Lung (tissue), 12 donors: ENCODE results near the gene SCYGR7. TPM values are rescaled to one million over a fixed set of nuclear protein-coding genes. Genes with fewer than 3 reads are reported as not detected.

Experiments used
- ATAC-seq: fragments of 200-7000 bp; cut with Tn5 transposase; one replicate; pipeline ENCODE4 v1.9.1; 2020; ENCODE audit warnings: moderate number of reproducible peaks; ENCODE audit not compliant: insufficient read depth, low FRiP score
- DNase-seq, 3 donors: peaks; one replicate each; pipeline ENCODE4 v3.0.0-alpha.2; 2013 to 2017
- H3K27ac ChIP-seq, 2 donors: one replicate each; pipeline ENCODE4 v1.5.1; 2013; ENCODE audit warnings: mild to moderate bottlenecking in 2 of 2, moderate library complexity in 2 of 2, control low read depth in 1 of 2, inconsistent platforms in 1 of 2, low read depth in 1 of 2, low read length in 1 of 2
- H3K27me3 ChIP-seq, 3 donors: one replicate each; pipeline ENCODE4 v1.5.1; 2013; ENCODE audit warnings: low read length in 2 of 3; ENCODE audit not compliant: control insufficient read depth in 3 of 3, insufficient read depth in 3 of 3
- H3K36me3 ChIP-seq, 4 donors: one replicate each; pipeline ENCODE4 v1.5.1; 2013; ENCODE audit warnings: low read length in 4 of 4, mild to moderate bottlenecking in 1 of 4, moderate library complexity in 1 of 4; ENCODE audit not compliant: control insufficient read depth in 4 of 4, insufficient read depth in 4 of 4
- H3K4me1 ChIP-seq, 5 donors: one replicate each; pipeline ENCODE4 v1.5.1; 2013; ENCODE audit warnings: low read length in 5 of 5, mild to moderate bottlenecking in 2 of 5, moderate library complexity in 1 of 5; ENCODE audit not compliant: control insufficient read depth in 5 of 5, insufficient read depth in 5 of 5
- H3K4me3 ChIP-seq: one replicate; pipeline ENCODE4 v1.5.1; 2013; ENCODE audit warnings: mild to moderate bottlenecking, control low read depth, moderate library complexity
- H3K9ac ChIP-seq, 2 donors: one replicate each; pipeline ENCODE4 v1.5.1; 2013; ENCODE audit warnings: low read length in 2 of 2, control low read depth in 1 of 2; ENCODE audit not compliant: insufficient read depth in 1 of 2
- H3K9me3 ChIP-seq, 4 donors: one replicate each; pipeline ENCODE4 v1.5.1; 2013; ENCODE audit warnings: low read length in 3 of 4, mild to moderate bottlenecking in 1 of 4, moderate library complexity in 1 of 4; ENCODE audit not compliant: control insufficient read depth in 4 of 4, insufficient read depth in 3 of 4
- CTCF ChIP-seq: IDR thresholded peaks from 2 replicates; pipeline ENCODE4 v1.5.1; 2012; ENCODE audit warnings: mild to moderate bottlenecking; ENCODE audit errors: control extremely low read depth, extremely low read depth
- WGBS, 2 donors: extraction: QIAGEN DNeasy Blood & Tissue Kit; methylation state at CpG; one replicate each; pipeline ENCODE4 v1.1.7; 2013; 5-methylcytosine and 5-hydroxymethylcytosine counted together
- polyA plus RNA-seq, 2 donors: library from polyadenylated mRNA; stranded (reverse); fragments of 200-250 nt; gene quantifications; one replicate each; pipeline ENCODE4 v1.2.1, GENCODE V29; 2013
- total RNA-seq, 2 donors: library from RNA; depleted of rRNA in 1 of 2; stranded (reverse); fragments of >200 nt in 1 of 2; gene quantifications; one replicate each; pipeline ENCODE4 v1.2.1, GENCODE V29; 2014 to 2021
- donor health status: control.
- donor health status: control.
- donor health status: Bipolar disorder and iron deficiency.
- donor health status: healthy.
- donor health status: DM: yes; HTN: yes; CAD: no.

The SCYGR7 gene
- total and polyA plus RNA-seq, 4 donors: not detected

- no peaks in the 10 kb centered on the region for H3K4me1 ChIP-seq
- WGBS, 2 donors: 29 to 96% methylated on average over 1 of the region's 1 CpG
- TF ChIP-seq CTCF: no peak
These were observed 14.8 kb upstream of the SCYGR7 start for GRCh38 chr2:227713291-227713690.

GRCh38 chr2:227716501-227716900 lies 11.6 kb upstream of the SCYGR7 start:
- 89 to 96% methylated on average over 2 of the region's 2 CpGs for WGBS, 2 donors
- Histone ChIP-seq H3K36me3 (no peaks in the 10 kb centered on the region), H3K9ac (no peak overlapping the region), H3K4me1 (peaks cover 0 to 3% (median 0%) of the 10 kb centered on the region in 5 donors), H3K27me3 (no peaks in the 10 kb centered on the region), H3K27ac (no peak overlapping the region), H3K9me3 (no peaks in the 10 kb centered on the region), H3K4me3 (no peak overlapping the region)
- ATAC-seq (no peak), DNase-seq (no peak)
- TF ChIP-seq CTCF: no peak

More at GRCh38 chr2:227713291-227713690, 14.8 kb upstream of the SCYGR7 start:
- no peak overlapping the region for H3K4me3 ChIP-seq
- no peaks in the 10 kb centered on the region for H3K36me3 ChIP-seq
- H3K27me3 ChIP-seq: no peaks in the 10 kb centered on the region
- H3K27ac ChIP-seq: no peak overlapping the region
- no peak overlapping the region for H3K9ac ChIP-seq
- H3K9me3 ChIP-seq: no peaks in the 10 kb centered on the region
- DNase-seq: no peak
- no peak for ATAC-seq

GRCh38 chr2:227717687-227718567 lies 10.2 kb upstream of the SCYGR7 start, which contains the start of gene SLC19A3:
SLC19A3 (minus strand) TSS chr2:227718028; CDS start chr2:227702318, 15,710 bp downstream.
- DNase-seq (peak; percentile 96 to 99 (median 99)), ATAC-seq (peak; percentile 87)
- Histone ChIP-seq H3K4me1 (peaks cover 0 to 8% (median 0%) of the 10 kb centered on the region in 5 donors), H3K9ac (peak within 1 kb of the TSS in 1 of 2 donors; percentile 71), H3K27ac (peak within 1 kb of the TSS in 1 of 2 donors; percentile 38), H3K4me3 (peak within 1 kb of the TSS; percentile 4), H3K36me3 (no peaks in the 10 kb centered on the region), H3K27me3 (no peaks in the 10 kb centered on the region), H3K9me3 (no peaks in the 10 kb centered on the region)
- no peak for TF ChIP-seq CTCF
- 6 to 7% methylated on average over 33 to 35 of the region's 35 CpGs for WGBS, 2 donors
